Measurements from ENCODE around the gene MYO16.

- TF ChIP-seq CTCF (conservative IDR thresholded peaks at IDR 0.05; ENCODE audit: low read depth, low read length) = no peak
- TF ChIP-seq EZH2 (IDR thresholded peaks at IDR 0.05; ENCODE audit: borderline replicate concordance, low read depth, low read length, poor library complexity, severe bottlenecking) = no peak
Measured at GRCh38 chr13:108902405-108903155, 273.2 kb downstream of the MYO16 start.
